NAMALWA (cell line): ENCODE data around the gene SORCS2.

Source experiments
- DNase-seq: peaks from one replicate; pipeline ENCODE4 v3.0.0-alpha.2; 2015; ENCODE audit warnings: low spot score

SORCS2 gene

GRCh38 chr4:7306021-7306965 lies 114.0 kb downstream of the SORCS2 start:
- no peak for DNase-seq

GRCh38 chr4:7306986-7307385 lies 114.6 kb downstream of the SORCS2 start:
- DNase-seq, result no peak

- no peak for DNase-seq
Measured at GRCh38 chr4:7307394-7308099, 115.2 kb downstream of the SORCS2 start.

- no peak for DNase-seq
Measured at GRCh38 chr4:7309181-7309580, 116.8 kb downstream of the SORCS2 start.

- DNase-seq, result no peak
Measured at GRCh38 chr4:7309636-7310390, 117.5 kb downstream of the SORCS2 start.

DNA sequence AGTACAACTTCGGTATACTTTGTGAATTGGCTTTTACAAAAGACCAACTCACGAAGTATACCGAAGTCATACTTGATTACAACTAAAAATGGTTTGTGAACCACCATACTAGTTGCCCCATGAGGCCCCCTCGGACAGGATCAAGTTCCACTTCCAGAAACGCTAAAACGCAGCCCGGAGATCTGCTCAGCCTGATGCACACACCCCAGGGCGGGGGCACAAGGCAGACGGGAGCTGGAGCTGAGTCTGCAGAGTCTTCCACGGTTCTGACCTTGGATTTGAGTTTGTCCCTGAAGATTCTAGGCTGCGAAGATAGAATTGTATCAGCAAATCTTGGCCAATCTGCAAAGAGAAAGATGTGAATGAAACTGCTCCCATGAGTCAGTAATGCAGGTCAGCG lies 118.1 kb downstream of the SORCS2 start:
- DNase-seq, result no peak

DNA sequence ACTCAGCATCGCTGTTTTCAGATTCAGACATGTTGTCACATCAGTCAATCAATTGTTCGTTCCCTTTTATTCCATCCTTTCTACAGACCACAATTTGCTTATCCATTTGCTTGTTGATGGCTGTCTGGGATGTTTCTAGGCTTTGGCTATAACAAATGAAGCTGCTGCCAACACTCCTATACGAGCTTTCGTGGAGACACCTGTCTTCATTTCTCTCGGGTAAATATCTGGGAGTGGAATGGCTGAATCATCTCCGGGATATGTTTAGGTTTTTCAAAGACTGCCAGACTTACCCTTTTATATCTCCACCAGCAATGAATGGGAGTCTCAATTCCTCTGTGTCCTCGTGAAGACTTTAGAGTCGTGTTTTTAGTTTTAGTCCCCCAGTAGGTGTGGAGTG lies 118.9 kb downstream of the SORCS2 start:
- DNase-seq, result no peak

DNA sequence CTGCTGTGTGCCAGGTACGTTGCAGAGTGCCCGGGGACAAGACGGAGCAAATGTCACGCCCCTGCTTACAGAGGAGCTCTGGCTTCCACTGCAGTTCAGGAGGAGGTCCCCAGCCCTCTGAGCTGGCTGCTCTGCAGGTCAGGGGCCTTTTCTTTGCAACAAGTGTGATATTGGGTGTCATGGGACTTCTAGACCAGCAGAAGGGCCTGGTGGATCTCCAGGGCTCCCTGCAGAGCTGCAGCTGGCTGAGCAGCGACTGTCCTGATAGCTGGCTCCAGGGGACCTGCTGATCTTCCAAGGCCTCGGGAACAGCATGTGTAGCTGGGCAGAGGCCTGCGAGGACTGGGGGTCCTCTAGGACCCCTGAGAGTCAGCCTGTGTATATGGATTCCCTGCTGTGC lies 120.4 kb downstream of the SORCS2 start:
- no peak for DNase-seq

DNA sequence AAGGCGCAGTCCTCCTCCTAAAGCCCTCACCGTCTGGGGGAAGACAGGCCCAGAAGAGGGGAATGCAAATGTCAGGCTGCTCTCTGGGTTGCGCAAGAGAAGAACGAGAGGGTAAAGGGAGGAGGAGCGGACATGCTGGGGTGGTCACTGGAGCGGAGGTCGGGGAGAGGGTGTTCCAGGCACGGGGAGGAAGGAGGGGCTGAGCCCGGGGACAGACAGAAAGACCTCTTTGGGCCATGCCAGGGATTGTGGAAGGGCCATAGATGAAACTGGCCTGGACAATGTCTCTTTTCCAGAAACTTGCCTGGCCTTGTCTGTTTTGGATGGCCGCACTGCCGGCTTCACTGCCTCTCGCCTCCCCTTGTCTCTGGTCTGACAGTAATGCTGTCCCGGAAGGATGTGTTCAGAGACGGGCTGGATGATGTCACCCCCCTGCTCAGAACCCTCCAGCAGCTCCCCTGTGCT lies 121.0 kb downstream of the SORCS2 start:
- DNase-seq, result no peak

DNA sequence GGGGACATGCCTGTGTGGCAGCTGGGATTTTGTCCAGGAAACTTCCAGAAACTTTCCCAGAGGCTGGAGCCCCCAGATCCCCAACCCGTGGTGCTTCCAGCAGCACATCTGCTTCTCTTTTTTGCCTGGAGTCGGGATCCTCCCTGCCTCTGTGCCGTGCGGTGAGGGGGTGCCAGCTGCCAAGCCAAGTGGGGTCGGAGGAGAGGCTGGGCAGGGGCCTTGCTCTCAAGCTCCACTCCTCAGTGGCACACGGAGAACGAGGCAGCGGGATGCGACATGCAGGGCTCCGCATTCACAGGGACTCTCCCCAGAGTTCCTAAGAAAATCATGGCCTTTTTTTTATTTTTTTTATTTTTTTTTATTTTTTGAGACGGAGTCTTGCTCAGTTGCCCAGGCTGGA lies 121.7 kb downstream of the SORCS2 start:
- no peak for DNase-seq

GRCh38 chr4:7315286-7315685 lies 122.9 kb downstream of the SORCS2 start:
- DNase-seq, result no peak

DNA sequence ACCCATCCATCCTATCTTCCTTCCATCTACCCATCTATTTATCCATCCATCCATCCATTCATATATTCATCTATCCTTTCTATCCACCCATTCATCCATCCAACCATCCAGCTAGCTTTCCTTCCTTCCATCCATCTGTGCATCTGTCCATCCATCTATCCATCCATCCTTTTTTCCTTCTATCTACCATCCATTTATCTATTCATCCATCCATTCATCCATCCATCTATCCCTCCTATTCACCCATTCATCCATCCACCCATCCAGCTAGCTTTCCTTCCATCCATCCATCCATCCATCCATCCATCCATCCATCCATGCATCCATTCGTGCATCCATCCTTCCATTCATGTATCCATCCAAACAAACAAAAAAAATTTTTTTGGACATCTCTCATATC lies 123.6 kb downstream of the SORCS2 start:
- DNase-seq, result no peak

GRCh38 chr4:7319024-7319423 lies 126.7 kb downstream of the SORCS2 start:
- DNase-seq, result no peak

DNA sequence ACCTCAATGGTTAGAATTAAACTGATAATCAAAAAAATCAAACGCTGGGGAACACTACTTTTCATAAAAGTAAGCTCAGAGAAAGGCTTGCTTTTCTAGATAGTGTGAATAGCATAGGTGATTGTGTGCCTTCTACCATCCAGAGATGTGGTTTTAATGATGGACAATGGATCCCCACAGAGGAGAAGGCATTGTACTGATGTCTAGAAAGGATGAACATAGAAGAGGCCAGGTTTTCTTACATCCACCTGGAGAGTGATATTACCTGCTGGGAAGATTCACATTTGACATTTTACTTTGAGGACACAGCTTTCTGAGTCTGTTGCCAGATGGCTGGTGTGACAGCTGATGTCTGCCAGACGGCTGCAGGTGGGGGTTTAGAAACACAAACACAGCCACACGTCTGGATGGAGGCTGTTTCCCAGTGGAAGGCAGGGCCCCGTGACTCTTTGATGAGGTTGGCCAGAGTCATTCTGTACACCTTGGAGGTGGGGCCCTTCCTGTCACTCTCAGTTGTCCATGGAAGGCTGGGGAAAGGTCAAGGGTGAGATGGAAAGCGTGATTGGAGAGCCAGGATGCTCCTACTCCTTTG lies 128.0 kb downstream of the SORCS2 start:
- DNase-seq, result no peak

DNA sequence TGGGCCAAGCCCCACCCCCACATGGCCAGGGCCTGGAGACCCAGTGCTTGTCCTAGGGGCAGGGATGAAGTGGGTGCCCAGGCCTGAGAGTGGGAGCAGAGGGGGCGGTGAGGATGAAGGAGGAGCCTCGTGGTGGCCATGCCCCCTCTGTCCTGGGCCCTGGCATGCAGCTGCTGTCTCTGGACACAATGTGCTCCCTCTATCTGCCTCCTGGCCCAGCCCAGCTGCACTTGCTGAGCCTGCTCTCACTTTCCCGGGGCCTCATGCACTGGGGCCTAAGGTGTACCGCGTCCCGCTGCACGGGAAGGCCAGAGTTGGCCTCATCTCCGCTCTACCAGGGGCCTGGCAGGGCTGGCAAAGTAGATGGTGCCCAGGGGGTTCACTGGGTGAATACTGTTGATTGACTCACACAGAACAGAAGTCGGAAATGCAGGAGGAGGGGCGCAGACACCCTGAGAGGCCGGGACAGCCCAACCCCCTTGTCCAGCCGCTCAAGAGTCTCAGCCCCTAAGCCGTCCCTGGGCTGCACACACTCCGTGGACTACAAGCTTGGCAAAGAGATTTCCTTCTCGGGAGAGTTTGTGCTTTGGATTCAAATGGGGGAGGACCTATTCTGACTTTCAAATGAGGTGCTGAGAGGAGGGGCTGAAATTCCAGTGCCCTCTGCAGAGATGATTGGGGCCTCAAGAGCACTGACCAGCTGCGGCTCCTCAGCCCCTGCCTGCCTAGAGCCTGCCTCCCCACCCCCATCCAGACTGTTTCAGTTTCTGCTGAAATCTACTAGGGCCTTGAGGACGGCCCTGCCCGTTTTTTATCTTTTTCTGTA lies 130.0 kb downstream of the SORCS2 start:
- DNase-seq, result no peak

DNA sequence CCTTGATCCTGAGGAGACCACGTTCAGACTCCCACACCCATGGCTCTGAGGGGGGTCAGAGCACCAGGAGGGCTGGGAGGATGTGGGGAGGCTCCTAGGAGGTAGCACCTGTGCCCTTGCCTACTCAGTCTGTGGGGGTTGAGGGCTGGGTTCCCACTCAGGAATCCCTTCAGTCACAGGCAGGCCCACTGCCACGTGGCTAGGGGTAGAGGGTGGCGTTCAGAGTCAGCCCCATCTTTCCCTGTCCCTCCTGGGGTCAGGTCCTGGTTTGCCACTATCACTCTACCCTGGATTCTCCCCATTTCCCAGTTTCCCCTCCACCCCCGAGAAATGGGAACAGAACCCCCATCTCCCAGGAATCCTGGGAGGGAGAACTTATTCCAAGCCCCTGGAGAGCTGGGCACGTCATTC lies 131.1 kb downstream of the SORCS2 start:
- no peak for DNase-seq

DNA sequence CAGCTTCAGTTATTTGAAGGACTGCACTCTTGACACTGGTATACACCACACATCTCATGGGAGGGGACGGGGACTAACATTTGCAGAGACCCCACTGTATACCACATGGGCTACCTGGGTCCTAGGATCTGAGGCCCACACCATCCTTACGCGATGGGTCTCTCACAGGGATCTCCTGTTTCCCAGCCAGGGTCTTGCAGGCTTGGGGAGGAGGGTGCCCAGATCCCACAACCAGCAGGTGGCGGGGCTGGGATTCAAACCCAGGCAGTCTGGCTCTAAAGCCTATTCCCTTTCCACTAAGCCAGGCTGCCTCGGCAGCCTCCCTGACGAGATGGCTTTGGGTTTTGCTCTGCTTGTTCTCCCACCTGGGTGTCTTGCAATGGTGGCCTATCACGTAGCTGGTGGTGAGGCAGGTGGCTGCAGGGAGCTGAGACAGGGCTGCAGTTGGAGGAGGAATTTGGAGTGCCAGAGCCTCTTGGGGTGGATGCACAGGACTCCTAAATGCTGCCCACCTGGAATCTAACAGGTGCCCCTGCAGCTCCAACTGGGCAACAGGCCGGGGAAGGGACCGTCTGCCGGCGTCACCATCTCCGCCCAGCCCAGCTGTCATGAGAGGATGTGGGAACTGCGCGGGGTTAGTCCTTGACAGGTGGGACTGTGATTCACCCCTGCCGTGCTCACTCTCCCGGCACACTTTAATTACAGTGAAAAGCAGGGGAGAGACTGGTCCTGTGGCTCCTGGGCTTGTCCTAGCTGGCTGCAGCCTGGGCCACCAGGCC lies 131.7 kb downstream of the SORCS2 start:
- DNase-seq, result no peak

GRCh38 chr4:7324651-7325121 lies 132.3 kb downstream of the SORCS2 start:
- no peak for DNase-seq

- no peak for DNase-seq
Measured at GRCh38 chr4:7325541-7325940, 133.2 kb downstream of the SORCS2 start.

GRCh38 chr4:7326306-7326692 lies 134.0 kb downstream of the SORCS2 start:
- DNase-seq, result no peak
